ENCODE results near the gene FADS2.
"Not testable (repeated sequence)": the region's sequence is repeated elsewhere in the genome, so short reads cannot be mapped to it uniquely, and the experiment has no call there.

FADS2 gene

GRCh38 chr11:61869429-61869707, 41.3 kb downstream of the FADS2 start:
- no peak for DNase-seq

DNA sequence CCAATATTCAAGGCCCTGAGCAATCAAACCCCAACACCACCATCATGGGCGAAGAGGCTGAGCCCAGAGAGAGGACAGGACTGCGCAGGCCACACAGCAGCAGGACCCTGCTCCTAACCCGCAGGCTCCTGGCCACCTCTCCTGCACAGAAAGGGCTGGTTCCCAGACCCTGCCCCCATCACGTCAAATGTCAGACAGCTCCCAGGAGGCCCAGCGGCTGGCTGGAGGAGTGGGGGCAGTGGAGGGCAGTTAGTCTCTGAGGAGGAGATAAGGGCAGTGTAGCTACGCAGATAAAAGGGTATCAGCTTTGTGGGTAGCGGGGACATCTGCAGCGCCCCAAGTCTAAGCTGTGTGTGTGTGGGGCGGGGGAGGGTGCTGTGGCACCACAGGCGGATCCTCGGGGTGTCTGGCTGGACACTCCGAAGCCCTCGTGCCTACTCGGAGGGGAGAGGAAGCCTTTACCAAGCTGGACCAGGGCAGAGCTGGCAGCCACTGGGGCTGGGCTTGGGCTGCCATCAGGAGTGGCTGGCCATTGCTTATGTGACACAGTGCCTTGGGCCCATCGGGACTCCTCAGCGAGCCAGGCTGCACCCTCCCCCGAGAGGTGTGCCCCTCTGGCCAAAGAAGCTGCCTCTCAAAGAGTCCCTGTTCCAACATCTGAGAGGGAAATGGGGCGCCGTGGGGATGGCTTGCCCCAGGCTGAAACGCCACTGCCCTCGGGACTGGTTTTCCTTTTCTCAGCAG, 41.8 kb downstream of the FADS2 start:
- DNase-seq = no peak

GRCh38 chr11:61870541-61871031, 42.5 kb downstream of the FADS2 start:
- no peak for DNase-seq

DNA sequence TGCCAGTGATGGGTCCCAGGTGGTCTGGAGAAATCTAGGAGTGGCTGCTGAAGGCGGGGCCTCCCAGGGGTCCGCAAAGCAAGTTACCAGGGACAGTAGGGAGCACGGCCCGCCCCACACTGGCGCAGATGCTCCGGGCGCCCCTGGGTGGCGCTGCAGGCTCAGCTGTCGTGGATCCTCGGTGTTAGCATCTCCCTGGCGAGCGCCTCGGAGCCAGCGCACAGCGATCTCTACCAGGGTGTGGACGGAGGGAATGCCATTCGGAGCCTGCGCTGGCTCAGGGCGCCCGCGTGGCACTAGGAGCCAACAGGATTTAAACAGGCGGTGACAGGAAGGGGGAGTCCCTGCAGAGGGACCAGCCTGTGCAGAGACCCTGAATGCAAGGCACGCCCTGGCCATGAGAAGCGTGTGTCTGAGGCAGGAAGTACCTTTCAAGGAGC, 43.1 kb downstream of the FADS2 start:
- peak; percentile 30 for DNase-seq

GRCh38 chr11:61872935-61873565, 45.0 kb downstream of the FADS2 start:
- no peak for DNase-seq

DNA sequence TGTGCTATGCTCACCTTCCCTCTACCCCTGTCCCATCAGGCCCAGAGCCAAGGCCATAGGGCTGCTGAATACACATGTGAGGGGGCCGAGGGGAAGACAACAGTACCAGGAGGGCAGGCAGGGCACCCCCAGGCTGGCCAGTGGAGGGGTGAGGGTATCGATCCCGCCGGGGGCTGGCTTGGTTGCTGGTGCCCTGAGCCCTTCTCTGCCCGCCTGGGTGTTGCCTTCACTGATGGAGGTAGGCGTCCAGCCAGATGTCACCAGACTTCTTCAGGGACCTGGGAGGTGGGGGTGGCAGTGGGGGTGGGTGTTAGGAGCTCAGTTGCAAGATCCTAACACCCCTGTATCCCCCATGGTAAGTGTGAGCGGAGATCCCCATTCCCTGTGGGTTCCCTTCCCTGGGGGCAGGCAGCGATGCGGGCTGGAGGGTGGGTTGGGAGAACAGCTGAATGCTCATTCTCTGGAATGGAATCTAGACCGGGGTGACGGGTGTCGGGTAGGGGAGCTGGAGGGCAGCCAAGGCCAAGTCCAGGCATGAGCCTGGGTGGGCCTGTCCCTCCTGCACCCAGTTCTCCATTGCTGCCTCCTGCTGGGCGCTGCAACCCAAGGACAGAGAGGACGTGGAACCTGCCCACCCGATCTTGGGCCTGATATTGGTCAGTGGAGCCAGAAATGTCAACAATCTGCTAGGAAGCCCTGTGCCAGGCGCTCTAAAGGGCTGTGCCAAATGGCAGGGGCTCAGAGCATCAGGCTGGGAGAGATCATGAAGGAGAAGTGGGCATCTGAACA, 45.7 kb downstream of the FADS2 start:
- no peak for DNase-seq

GRCh38 chr11:61874377-61874809, 46.3 kb downstream of the FADS2 start:
- DNase-seq = no peak

GRCh38 chr11:61874853-61875252, 46.8 kb downstream of the FADS2 start:
- no peak for DNase-seq

GRCh38 chr11:61875698-61876097, 47.6 kb downstream of the FADS2 start:
- no peak for DNase-seq

- DNase-seq = no peak
These were observed 51.1 kb downstream of the FADS2 start for GRCh38 chr11:61879152-61879551.

DNA sequence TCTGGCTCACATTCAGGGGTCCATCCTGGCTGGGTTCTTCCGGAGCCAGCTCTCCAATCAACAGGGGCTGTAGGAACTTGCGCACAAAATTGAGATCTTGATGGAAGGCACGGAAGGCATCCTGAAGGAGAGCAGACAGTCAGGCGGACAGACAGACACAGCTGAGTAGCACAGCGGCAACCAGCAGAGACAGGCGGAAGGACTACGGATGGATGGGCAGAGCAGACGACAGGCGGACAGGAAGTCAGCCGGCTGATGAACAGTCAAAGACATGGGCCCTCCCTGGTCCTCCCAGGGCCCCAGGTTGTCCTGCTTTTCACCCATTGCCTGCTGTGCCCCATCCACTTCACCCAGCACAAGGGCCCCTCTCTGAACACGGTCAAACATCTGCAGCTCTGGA, 51.9 kb downstream of the FADS2 start:
- DNase-seq = no peak

DNA sequence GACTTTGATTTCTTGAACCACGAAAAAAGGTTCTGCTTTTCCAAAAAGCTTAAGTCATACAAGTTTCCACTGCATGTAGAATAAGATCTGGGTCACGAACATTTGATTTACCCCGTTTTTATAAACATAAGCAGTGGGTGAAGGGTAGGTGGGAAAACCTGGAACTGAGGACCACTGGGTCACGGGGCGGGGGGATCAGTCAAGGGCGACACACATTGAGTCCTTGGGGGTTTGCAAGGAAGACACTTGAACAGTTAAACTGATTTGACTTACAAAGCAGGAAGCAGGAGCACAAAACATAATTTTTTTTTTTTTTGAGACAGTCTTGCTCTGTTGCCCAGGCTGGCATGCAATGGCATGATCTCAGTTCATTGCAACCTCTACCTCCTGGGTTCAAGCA, 52.4 kb downstream of the FADS2 start:
- DNase-seq = no peak

- DNase-seq = no peak
These were observed 53.3 kb downstream of the FADS2 start for GRCh38 chr11:61881397-61881796.

DNA sequence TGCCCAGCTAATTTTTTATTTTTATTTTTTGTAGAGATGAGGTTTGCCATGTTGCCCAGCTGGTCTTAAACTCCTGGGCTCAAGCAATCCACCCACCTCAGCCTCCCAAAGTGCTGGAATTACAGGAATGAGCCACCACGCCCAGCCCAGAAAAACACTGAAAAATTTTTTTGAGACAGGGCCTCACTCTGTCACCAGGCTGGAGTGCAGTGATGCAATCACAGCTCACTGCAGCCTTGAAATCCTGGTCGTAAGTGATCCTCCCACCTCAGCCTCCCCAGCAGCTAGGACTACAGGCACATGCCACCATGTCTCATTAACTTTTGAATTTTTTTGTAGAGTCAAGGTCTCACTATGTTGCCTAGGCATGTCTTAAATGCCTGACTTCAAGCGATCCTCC, 54.2 kb downstream of the FADS2 start:
- DNase-seq = not testable (repeated sequence)

DNA sequence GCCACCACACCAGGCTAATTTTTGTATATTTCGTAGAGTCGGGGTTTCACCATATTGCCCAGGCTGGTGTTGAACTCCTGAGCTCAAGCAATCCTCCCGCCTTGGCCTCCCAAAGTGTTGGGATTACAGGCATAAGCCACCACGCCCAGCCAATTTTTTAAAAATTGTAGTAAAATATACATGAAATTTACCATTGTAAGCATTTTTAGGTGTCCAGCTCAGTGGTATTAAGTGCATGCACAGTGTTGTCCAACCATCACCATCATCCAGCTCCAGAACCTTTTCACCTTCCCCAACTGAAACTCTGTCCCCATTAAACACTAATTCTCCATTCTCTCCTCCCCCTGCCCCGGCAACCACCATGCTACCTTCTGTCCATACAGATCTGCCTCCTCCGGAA, 54.8 kb downstream of the FADS2 start:
- DNase-seq = no peak

DNA sequence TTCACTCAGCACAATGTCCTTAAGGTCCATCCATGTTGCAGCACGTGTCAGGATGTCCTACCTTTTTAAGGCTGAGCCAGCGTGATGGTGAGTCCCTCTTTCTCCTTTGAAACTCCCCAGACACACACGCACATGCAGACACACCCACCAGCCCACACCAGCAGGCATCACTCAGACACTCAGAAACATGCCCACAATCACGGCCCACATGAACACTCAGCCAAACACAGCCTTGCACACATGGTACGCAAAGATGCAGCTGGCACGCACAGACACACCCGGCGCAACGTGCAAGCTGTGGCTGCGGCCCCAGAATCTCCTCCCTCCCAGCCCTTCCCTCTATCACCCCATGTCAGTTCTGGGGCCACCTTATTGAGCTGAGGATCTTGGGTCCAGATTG, 55.2 kb downstream of the FADS2 start:
- DNase-seq = no peak

GRCh38 chr11:61883947-61884346, 55.8 kb downstream of the FADS2 start:
- no peak for DNase-seq

DNA sequence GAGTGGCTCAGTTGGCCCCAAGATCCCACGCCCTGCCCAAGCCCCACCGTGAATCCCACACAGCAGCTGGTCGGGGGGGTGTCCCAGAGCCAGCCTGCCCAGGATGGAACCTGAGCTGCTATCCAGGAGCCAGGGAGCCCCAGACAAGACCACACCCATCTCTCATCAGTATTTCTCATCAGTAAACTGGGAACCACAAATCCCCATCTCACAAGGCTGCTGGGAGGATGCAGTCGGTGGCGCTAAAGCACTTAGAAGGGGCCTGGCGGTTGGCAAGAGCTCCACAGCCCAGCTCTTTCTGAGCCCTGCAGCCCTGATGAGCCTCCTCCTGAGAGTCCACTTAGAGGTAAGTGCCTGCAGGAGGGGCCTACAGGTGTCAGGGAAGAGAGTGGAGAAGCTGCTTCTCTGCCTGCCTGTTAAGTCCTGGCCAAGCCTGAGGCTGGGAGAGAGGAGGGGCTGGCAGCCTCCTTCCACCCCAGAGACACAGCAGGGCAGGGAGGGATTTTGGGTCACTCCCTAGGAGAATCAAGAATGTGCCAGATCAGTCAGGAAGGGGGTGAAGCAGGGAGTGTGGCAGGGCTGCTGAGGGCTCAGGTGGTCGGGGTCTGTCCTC, 57.2 kb downstream of the FADS2 start:
- DNase-seq = no peak

DNA sequence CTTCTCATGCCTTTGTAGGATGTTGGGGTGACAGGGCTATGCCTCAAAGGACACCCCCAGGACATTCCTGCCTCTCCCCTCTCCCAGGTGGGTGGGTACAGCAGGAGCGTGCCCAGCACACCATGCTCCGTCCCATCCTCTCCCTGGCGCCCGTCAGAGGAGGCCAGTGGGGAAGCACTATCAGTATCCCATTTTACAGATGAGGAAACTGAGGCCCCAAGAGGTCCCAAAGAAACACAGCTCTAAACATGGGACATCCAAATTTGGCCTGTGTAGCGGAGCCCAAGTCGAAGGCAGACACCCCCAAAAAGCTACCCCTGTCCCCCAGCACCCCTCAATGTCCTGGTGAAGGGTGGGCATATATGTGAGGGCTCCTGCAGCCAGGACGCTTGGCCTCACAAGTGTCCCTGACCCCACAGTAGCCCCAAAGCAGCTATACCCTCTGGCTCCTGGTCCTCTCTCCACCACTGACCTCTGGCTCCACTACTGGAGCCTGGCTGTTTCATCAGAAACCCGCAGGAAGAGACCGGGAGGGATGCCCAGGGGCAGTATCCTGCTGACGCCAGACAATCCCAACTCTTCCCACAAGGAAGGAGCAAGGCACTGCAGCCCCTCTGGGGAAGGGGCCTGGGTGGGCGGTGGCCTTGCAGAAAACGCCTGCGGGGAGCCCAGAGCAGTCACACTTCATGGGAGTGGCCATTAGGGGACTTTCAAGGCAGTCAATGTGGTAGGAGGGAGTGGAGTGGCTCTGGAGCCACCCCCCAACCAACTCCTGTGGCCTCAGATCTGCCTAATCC, 57.9 kb downstream of the FADS2 start:
- DNase-seq = no peak

DNA sequence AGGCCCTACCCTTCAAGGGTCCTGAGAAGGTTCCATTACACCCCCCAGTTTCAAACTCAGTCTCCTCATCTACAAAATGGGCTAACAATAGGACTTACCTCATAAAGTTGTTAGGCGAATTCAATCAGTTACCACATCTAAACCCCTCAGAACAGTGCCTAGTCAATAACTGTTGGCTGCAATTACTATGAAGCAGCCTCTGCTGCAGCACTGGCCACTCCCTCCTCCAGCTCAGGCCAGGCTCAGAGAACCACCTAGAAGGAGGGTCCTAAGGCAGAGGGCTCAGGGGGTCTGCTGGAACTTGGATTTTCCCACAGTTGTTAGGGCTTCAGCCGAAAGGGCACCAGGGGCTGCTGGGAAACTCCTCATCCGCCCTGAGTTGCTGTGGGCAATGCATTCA, 58.5 kb downstream of the FADS2 start:
- no peak for DNase-seq

- no peak for DNase-seq
These were observed 59.9 kb downstream of the FADS2 start for GRCh38 chr11:61887839-61888494.

GRCh38 chr11:61888590-61888989, 60.5 kb downstream of the FADS2 start:
- DNase-seq = no peak

All from activated T-cell treated with anti-CD3 and anti-CD28 coated beads for 4 hours (primary cell).